Esophagus mucosa (tissue), 1 donor: Measurements from ENCODE around the gene HIVEP3. TPM values are rescaled to one million over a fixed set of nuclear protein-coding genes. Genes with fewer than 3 reads are reported as not detected.

ENCODE experiments used
- ATAC-seq: fragments of 200-7000 bp; cut with Tn5 transposase; one replicate; pipeline ENCODE4 v1.9.1; 2020
- total RNA-seq: library from RNA; stranded (reverse); gene quantifications from one replicate; pipeline ENCODE4 v1.2.4, GENCODE V29; 2023
- donor health status: DM: yes; HTN: yes; CAD: no.

HIVEP3 gene
- total RNA-seq, 1 donor from 2014 or later = 7.0 TPM

GRCh38 chr1:41920658-41921057, 1.9 kb upstream of the HIVEP3 start:
- peak; percentile 43 for ATAC-seq

- peak; percentile 14 for ATAC-seq
Measured at GRCh38 chr1:41919764-41920397, 1.2 kb upstream of the HIVEP3 start.

- ATAC-seq = no peak
Measured at GRCh38 chr1:41919131-41919530, 409 bp upstream of the HIVEP3 start.

- peak; percentile 75 for ATAC-seq
Measured at GRCh38 chr1:41917835-41918449, 780 bp downstream of the HIVEP3 start.

GRCh38 chr1:41917076-41917475, 1.6 kb downstream of the HIVEP3 start:
- no peak for ATAC-seq

- ATAC-seq = no peak
Measured at GRCh38 chr1:41915786-41916571, 2.7 kb downstream of the HIVEP3 start.

GRCh38 chr1:41914516-41914915, 4.2 kb downstream of the HIVEP3 start:
- no peak for ATAC-seq

GRCh38 chr1:41913014-41913413, 5.7 kb downstream of the HIVEP3 start:
- ATAC-seq = no peak

GRCh38 chr1:41908288-41908895, 10.3 kb downstream of the HIVEP3 start:
- no peak for ATAC-seq

- ATAC-seq = no peak
Measured at GRCh38 chr1:41907446-41907845, 11.3 kb downstream of the HIVEP3 start.

GRCh38 chr1:41906943-41907342, 11.8 kb downstream of the HIVEP3 start:
- no peak for ATAC-seq

GRCh38 chr1:41905093-41905675, 13.5 kb downstream of the HIVEP3 start:
- ATAC-seq = no peak

- no peak for ATAC-seq
Measured at GRCh38 chr1:41902664-41903063, 16.1 kb downstream of the HIVEP3 start.

- no peak for ATAC-seq
Measured at GRCh38 chr1:41902159-41902577, 16.6 kb downstream of the HIVEP3 start.

GRCh38 chr1:41901551-41901950, 17.2 kb downstream of the HIVEP3 start:
- ATAC-seq = no peak

GRCh38 chr1:41900603-41901444, 17.9 kb downstream of the HIVEP3 start:
- ATAC-seq = no peak

- peak; percentile 24 for ATAC-seq
Measured at GRCh38 chr1:41898191-41898713, 20.5 kb downstream of the HIVEP3 start.

GRCh38 chr1:41895552-41895951, 23.2 kb downstream of the HIVEP3 start:
- ATAC-seq = no peak

GRCh38 chr1:41894808-41895483, 23.8 kb downstream of the HIVEP3 start:
- no peak for ATAC-seq

- no peak for ATAC-seq
Measured at GRCh38 chr1:41894101-41894807, 24.5 kb downstream of the HIVEP3 start.
